ENCODE data around the gene PSAPL1.

DNA sequence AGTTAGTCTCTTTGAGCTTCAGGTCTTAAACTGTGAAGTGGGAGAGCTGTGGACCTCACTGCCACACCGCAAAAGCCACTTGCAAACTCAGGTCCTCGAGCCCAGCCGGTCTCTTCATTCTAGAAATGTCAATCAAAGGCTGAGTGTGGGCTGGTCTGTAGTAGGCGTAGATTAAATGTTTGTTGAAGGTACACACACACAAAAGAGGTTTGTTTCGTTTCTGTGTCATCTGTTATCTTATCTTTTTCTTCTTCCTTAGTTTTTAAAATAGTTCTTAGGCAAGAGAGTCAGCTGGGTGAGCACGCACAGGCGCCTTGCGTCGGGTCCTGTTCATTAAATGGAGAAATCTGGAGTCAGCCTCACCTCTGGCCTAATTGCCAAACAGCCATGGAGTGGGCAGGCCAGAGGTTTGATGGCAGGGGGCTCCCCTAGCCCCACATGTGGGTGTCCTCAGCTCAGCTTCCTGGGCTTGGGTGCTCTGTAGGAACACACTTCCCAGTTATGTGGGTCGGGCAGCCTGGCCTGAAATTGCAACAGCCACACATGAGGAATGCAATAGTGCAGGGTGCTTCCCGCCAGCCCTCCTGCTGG, 836 bp upstream of the PSAPL1 start:
- TF ChIP-seq CTCF (IDR thresholded peaks at IDR 0.05) (no peak), POLR2A (IDR thresholded peaks at IDR 0.05) (no peak)
